CD4-positive, alpha-beta T cell treated with Interleukin-1 beta for 1 hour (primary cell): ENCODE results near the gene UQCRHL.
"Not testable (repeated sequence)": the region's sequence is repeated elsewhere in the genome, so short reads cannot be mapped to it uniquely, and the experiment has no call there.

Experiments
- DNase-seq, 2 donors: peaks; one replicate each; pipeline ENCODE4 v3.0.0-alpha.2; 2020 to 2022

UQCRHL gene

DNA sequence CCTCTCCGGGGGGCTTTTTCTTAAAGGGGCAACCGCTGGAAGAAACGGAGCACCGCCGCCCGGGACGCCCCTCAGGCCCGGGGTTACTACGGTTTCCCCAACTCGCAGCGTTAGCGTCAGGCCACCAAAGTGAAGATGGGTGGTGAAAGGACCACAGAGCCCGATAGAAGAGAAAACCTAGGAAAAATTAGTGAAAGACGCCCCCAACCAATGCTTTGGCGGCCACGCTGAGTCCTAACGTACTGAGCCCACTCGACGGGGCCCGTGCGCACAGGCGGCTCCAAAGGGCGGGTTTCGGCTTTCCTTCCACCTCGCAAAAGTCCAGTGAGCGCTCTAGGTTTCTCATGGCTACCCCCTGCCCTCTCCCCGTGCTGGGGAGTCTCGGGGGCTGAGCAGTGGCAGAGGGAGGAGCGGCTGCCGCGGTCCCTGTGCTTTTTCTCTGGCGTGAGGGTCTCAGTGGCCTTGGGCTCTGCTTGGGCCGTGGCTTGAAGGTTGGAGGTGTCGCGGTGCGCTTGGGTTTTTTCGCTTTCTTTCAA is 27.8 kb upstream of the UQCRHL start:
- no peak for DNase-seq

- DNase-seq, result peak; percentile 90
These were observed 27.2 kb upstream of the UQCRHL start for GRCh38 chr1:15834406-15835204.

- DNase-seq, result no peak
These were observed 26.5 kb upstream of the UQCRHL start for GRCh38 chr1:15833842-15834405.

DNA sequence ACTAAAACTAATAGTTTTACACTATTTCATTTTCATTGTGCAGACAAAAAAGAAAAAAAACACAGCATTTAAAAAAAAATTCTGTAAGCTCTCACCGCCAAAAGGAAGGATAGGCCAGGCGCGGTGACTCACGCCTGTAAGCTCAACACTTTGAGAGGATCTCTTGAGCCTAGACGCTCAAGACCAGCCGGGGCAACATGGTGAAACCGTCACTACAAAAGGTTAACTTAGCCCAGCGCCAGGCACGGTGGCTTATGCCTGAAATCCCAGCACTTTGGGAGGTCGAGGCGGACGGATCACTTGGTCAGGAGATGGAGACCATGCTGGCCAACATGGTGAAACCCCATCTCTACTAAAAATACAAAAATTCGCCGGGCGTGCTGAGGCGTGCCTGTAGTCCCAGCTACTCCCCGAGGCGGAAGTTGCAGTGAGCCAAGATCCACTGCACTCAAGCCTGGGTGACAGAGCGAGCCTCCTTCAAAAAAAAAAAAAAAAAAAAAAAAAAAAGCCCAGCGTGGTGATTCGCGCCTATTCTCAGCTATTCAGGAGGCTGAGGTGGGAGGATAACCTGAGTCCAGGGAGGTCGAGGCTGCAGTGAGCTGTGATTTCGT is 25.7 kb upstream of the UQCRHL start:
- peak; percentile 63 to 67 for DNase-seq

GRCh38 chr1:15830258-15830657 is 22.8 kb upstream of the UQCRHL start:
- no peak for DNase-seq

GRCh38 chr1:15828931-15829330 is 21.5 kb upstream of the UQCRHL start:
- DNase-seq, result not testable (repeated sequence)

DNA sequence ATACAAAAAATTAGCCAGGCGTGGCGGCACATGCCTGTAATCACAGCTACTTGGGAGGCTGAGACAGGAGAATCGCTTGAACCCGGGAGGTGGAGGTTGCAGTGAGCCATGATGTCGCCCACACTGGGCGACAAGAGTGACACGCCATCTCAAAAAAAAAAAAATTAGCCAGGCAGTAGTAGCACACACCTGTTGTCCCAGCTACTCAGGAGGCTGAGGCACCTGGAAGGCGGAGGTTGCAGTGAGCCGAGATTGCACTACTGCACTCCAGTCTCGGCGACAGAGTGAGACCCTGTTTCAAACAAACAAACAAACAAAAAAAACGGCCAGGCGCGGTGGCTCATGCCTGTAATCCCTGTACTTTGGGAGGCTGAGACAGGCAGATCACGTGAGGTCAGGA is 20.1 kb upstream of the UQCRHL start:
- not testable (repeated sequence) for DNase-seq

DNA sequence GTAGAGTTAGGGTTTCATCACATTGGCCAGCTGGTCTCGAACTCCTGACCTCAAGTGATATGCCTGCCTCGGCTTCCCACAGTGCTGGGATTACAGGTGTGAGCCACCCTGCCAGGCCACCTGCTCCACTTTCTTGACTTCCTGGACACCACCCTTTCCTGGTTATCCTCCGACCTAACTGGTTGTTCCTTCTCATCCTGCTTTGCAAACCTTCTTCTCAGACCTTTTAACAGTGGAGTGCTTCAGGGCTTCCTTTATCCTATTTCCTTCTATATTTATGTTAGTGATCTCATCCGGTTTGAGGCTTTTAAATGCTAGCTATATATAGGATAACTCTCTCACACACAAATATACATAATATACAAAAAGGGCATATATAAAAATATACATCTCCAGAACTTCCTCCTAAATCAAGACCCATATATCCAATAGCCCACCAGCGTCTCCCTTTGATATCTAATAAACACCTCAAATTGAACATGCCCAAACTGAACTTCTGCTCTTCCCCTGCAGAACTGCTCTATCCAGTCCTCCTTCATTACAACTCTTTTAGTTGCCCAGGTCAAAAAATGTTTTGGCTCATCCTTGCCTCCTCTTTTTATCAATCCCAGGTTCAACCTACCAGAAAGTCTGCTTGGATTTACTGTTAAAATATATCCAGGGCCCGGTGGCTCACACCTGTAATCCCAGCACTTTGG is 19.5 kb upstream of the UQCRHL start:
- DNase-seq, result no peak

DNA sequence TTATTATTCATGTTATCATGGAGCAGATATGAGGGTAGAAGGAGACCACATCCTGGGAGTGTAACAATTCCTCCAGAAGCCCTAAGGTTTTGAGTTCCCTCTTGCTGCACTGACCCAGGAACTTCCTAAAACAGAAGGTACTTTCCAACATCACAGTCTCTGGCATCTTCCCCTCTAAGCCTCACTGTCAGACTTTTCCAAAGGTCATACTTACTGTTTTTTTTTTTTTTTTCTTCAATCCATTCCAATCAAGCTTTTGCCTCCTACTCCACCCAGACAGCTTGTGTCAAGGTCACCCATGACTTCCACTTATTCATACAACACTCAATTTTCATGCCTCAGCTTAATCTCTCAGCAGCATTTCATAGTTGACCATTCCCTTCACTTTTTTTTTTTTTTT is 18.4 kb upstream of the UQCRHL start:
- no peak for DNase-seq

DNA sequence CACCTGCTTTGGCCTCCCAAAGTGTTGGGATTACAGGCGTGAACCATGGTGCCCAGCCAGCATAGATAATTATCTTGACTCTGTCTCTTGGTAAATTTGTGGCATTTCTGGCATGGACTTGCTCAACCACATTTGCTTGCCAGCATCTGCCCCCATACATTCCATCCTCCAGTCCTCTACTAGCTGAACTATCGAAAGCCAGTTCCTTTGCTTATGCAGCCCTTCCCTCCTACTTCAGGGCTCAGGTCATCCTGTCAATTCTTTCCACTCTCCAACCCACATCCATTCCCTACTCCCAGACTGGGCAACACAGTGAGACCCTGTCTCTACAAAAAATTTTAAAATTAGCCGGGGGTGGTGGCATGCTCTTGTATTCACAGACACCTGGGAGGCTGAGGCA is 13.0 kb upstream of the UQCRHL start:
- DNase-seq, result no peak

- DNase-seq, result no peak
These were observed 9.2 kb upstream of the UQCRHL start for GRCh38 chr1:15816674-15817073.

GRCh38 chr1:15810073-15810472 is 2.6 kb upstream of the UQCRHL start:
- no peak for DNase-seq

GRCh38 chr1:15808955-15809354 is 1.5 kb upstream of the UQCRHL start:
- DNase-seq, result no peak

DNA sequence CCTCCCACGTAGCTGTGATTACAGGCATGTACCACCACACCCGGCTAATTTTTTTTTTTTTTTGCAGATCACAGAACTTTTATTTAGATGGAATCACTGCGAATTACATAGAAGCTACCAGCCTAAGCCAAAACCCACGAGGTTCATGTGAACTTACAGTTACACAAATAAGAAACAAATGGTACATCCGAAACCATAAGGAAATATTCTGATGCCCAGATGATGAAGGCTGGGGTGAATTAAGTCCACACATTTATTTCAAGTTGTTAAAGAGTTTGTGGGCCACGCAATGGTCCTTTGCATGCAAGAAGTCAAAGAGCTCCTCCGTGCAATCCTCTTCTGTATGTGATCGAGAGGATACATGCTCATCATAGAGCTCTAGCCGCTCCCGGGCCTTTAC is 328 bp downstream of the UQCRHL start:
- DNase-seq, result no peak

GRCh38 chr1:15804060-15804459 is 3.4 kb downstream of the UQCRHL start:
- no peak for DNase-seq

DNA sequence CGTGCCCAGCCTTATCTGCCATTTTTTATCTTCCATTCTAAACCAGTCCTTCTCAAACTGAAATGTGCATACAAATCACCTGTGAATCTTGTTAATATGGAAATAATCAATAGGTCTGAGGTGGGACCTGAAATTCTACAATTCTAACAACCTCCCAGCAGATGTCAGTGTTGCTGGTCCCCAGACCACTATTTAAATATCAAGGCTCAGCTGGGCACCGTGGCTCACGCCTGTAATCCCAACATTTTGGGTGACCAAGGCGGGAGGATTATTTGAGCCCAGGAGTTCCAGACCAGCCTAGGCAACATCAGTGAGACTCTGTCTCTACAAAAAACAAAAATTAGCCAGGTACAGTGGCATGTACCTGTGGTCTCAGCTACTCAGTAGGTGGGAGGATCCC is 4.1 kb downstream of the UQCRHL start:
- DNase-seq, result peak; percentile 13 to 30

DNA sequence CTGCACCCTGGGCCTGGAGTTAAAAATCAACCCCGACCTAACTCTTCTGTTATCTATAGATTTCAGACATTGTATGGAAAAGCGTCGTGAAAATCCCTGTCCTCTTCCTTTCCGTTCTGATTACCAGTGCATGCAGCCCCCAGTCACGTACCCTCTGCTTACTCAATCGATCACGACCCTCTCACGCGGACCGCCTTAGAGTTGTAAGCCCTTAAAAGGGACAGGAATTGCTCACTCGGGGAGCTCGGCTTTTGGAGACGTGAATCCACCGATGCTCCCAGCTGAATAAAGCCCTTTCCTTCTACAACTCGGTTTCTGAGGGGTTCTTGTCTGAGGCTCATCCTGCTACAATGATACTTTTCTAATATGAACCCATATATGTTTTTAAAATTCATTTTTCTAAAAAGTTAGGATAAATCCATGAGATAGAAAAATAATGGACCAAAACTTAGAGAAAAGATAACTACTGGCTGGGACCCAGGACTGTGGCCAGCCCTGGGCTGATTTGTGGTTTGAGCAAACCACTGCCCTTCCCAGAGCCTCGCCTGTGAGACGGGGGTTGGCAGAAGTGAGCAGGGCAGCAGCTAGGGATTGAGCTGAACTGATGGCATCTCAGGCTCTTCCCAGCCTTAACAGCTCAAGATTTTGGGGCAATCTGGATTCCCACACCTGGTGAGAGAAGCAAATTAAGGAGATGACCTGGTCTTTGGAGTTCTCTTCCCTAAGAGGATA is 5.0 kb downstream of the UQCRHL start:
- no peak for DNase-seq

GRCh38 chr1:15799928-15800835 is 7.3 kb downstream of the UQCRHL start:
- no peak for DNase-seq

- no peak for DNase-seq
These were observed 8.2 kb downstream of the UQCRHL start for GRCh38 chr1:15799004-15799867.

GRCh38 chr1:15797614-15798390 is 9.6 kb downstream of the UQCRHL start:
- no peak for DNase-seq
